IPS DF 6.9 (cell line): Measurements from ENCODE around the gene POU2F3.

Source experiments
- DNase-seq: peaks from one replicate; pipeline ENCODE4 v3.0.0-alpha.2; 2013; ENCODE audit warnings: low read depth, low spot score
- H3K27ac ChIP-seq: one replicate; pipeline ENCODE4 v1.5.1; 2013; ENCODE audit warnings: low read length, control low read depth
- H3K27me3 ChIP-seq: 2 replicates; pipeline ENCODE4 v1.6.1; 2013; ENCODE audit warnings: mild to moderate bottlenecking, low read length; ENCODE audit not compliant: control insufficient read depth, insufficient read depth
- H3K36me3 ChIP-seq: 2 replicates; pipeline ENCODE4 v1.6.1; 2013; ENCODE audit warnings: low read length; ENCODE audit not compliant: control insufficient read depth, insufficient read depth
- H3K4me1 ChIP-seq: 2 replicates; pipeline ENCODE4 v1.6.1; 2013; ENCODE audit warnings: low read length; ENCODE audit not compliant: control insufficient read depth, insufficient read depth
- H3K4me3 ChIP-seq: 2 replicates; pipeline ENCODE4 v1.5.1; 2013; ENCODE audit warnings: mild to moderate bottlenecking, low read length
- H3K9me3 ChIP-seq: 2 replicates; pipeline ENCODE4 v1.6.1; 2013; ENCODE audit warnings: low read length, inconsistent platforms; ENCODE audit not compliant: control insufficient read depth, insufficient read depth
- WGBS: extraction: QIAGEN DNeasy Blood & Tissue Kit; methylation state at CpG from one replicate; pipeline ENCODE4 v1.1.7; 2013; ENCODE audit warnings: mixed read lengths, missing lambda C conversion rate; ENCODE audit not compliant: insufficient read length, insufficient coverage; 5-methylcytosine and 5-hydroxymethylcytosine counted together

POU2F3 gene

GRCh38 chr11:120284272-120284671 lies 44.3 kb downstream of the POU2F3 start:
- peaks cover 5% of the 10 kb centered on the region; the same call in 1 of the 2 replicates for H3K4me1 ChIP-seq
- no peak for DNase-seq
- H3K27ac ChIP-seq, result no peak overlapping the region
- H3K36me3 ChIP-seq, result no peaks in the 10 kb centered on the region
- H3K9me3 ChIP-seq, result no peaks in the 10 kb centered on the region
- WGBS, result no CpG with 5 or more reads among the region's 6 CpGs
- no peak overlapping the region for H3K4me3 ChIP-seq
- no peaks in the 10 kb centered on the region for H3K27me3 ChIP-seq

DNA sequence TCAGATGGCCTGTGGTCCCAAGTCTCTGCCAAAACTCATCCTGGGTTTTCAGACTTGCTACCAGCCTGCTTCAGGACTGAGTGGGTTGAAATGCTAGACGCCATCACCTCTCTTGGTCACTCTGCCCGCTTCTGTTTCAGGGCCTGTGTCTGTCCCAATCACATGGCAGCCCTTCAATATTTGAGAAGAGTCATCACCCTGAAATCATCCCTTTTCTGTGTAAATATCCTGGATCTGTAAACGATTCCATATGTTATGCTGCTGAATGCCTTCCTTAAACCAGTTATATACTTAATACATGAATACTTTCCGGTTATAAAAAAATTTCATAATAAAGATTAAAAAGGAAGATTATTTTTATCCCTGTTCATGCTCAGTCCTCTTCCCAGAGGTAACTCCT lies 45.3 kb downstream of the POU2F3 start:
- WGBS, result no CpG with 5 or more reads among the region's 4 CpGs
- Histone ChIP-seq H3K27ac (no peak overlapping the region), H3K27me3 (no peaks in the 10 kb centered on the region), H3K9me3 (no peaks in the 10 kb centered on the region), H3K4me1 (peaks cover 5% of the 10 kb centered on the region; the same call in 1 of the 2 replicates), H3K4me3 (no peak overlapping the region), H3K36me3 (no peaks in the 10 kb centered on the region)
- DNase-seq, result no peak

GRCh38 chr11:120288021-120288420 lies 48.1 kb downstream of the POU2F3 start:
- Histone ChIP-seq H3K36me3 (no peaks in the 10 kb centered on the region), H3K9me3 (no peaks in the 10 kb centered on the region), H3K4me3 (no peak overlapping the region), H3K27me3 (no peaks in the 10 kb centered on the region), H3K4me1 (no peaks in the 10 kb centered on the region), H3K27ac (no peak overlapping the region)
- WGBS, result no CpG with 5 or more reads among the region's 2 CpGs
- DNase-seq, result no peak

DNA sequence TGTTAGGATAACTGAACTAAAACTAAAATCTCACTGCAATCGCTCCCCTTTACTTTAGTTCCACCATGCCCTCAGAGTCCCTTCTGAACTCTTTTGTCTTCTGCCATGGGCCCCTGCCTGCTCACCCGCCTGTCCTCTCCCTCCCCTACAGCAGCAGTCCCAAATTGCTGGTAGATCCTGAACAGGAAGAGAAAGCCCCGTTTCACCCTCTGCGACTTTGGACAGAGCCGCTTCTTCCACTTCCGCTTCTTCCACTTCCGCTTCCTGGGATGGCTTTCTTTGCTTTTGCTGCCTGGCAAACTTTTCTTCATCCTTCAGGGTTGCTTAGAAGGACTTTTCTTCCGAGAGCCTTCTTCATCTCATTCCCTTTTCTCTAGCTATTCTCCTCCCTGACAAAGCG lies 49.5 kb downstream of the POU2F3 start:
- no CpG with 5 or more reads among the region's 9 CpGs for WGBS
- no peak overlapping the region for H3K4me3 ChIP-seq
- no peaks in the 10 kb centered on the region for H3K36me3 ChIP-seq
- no peaks in the 10 kb centered on the region for H3K27me3 ChIP-seq
- H3K27ac ChIP-seq, result no peak overlapping the region
- no peak for DNase-seq
- no peaks in the 10 kb centered on the region for H3K9me3 ChIP-seq
- H3K4me1 ChIP-seq, result no peaks in the 10 kb centered on the region

DNA sequence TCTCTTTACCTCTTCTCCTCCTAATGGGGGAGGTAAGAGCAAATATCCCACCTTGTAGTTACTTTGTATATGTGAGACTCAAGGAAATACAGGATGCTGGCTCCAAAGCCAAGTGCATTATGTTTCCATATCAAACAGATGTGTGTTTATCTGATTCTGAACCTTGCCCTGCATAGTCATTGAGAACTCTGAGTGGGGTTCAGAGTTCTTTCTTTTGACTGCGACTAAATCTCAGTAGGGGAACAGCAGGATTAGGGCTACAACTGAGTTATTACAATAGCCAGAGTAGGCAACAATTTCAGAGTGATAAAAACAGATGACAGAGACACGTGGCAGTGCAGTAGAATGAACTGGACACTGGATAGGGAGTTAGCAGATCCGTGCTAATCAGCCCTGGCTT lies 51.0 kb downstream of the POU2F3 start:
- no peak overlapping the region for H3K27ac ChIP-seq
- H3K9me3 ChIP-seq, result no peaks in the 10 kb centered on the region
- no peak overlapping the region for H3K4me3 ChIP-seq
- WGBS, result no CpG with 5 or more reads among the region's 3 CpGs
- no peak for DNase-seq
- H3K4me1 ChIP-seq, result no peaks in the 10 kb centered on the region
- no peaks in the 10 kb centered on the region for H3K36me3 ChIP-seq
- H3K27me3 ChIP-seq, result no peaks in the 10 kb centered on the region

- no peaks in the 10 kb centered on the region for H3K36me3 ChIP-seq
- no peak for DNase-seq
- no peaks in the 10 kb centered on the region for H3K4me1 ChIP-seq
- WGBS, result no CpG with 5 or more reads among the region's 5 CpGs
- no peaks in the 10 kb centered on the region for H3K9me3 ChIP-seq
- no peak overlapping the region for H3K27ac ChIP-seq
- no peak overlapping the region for H3K4me3 ChIP-seq
- H3K27me3 ChIP-seq, result no peaks in the 10 kb centered on the region
These were observed 53.3 kb downstream of the POU2F3 start for GRCh38 chr11:120293038-120293800.

GRCh38 chr11:120294096-120294495 lies 54.2 kb downstream of the POU2F3 start:
- Histone ChIP-seq H3K9me3 (no peaks in the 10 kb centered on the region), H3K4me1 (no peaks in the 10 kb centered on the region), H3K27ac (no peak overlapping the region), H3K4me3 (no peak overlapping the region), H3K36me3 (no peaks in the 10 kb centered on the region), H3K27me3 (no peaks in the 10 kb centered on the region)
- no peak for DNase-seq
- WGBS, result no CpG with 5 or more reads among the region's 5 CpGs

DNA sequence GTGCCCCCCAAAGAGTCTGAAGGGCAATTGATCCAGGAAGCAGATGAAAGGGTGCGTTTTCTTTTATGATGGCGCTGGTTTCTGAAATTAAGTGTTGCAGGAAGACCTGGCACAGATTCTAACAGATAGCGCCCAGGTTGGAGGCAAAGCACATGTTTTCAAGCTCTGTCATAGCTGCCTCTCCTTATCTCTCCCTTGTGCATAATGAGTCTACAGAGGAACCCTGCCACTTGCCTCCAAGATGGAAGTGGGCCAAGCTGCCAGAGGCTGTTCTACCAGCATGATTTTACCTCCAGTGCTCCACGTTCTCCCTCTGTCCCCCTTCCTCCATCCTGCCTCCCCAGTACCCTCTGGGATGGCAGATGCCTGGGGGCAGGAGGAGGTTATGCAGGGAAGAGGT lies 55.2 kb downstream of the POU2F3 start:
- DNase-seq, result no peak
- WGBS, result no CpG with 5 or more reads among the region's 4 CpGs
- Histone ChIP-seq H3K4me3 (no peak overlapping the region), H3K9me3 (no peaks in the 10 kb centered on the region), H3K4me1 (0 out of 2 replicates have a peak, but pooled peaks cover 1% of the 10 kb centered on the region), H3K27me3 (no peaks in the 10 kb centered on the region), H3K27ac (no peak overlapping the region), H3K36me3 (no peaks in the 10 kb centered on the region)

GRCh38 chr11:120296554-120296953 lies 56.6 kb downstream of the POU2F3 start:
- Histone ChIP-seq H3K4me3 (no peak overlapping the region), H3K4me1 (0 out of 2 replicates have a peak, but pooled peaks cover 1% of the 10 kb centered on the region), H3K9me3 (no peaks in the 10 kb centered on the region), H3K27ac (no peak overlapping the region), H3K36me3 (no peaks in the 10 kb centered on the region), H3K27me3 (no peaks in the 10 kb centered on the region)
- WGBS, result no CpG with 5 or more reads among the region's 5 CpGs
- no peak for DNase-seq

- Histone ChIP-seq H3K4me3 (no peak overlapping the region), H3K27ac (no peak overlapping the region), H3K27me3 (no peaks in the 10 kb centered on the region), H3K36me3 (no peaks in the 10 kb centered on the region), H3K4me1 (0 out of 2 replicates have a peak, but pooled peaks cover 1% of the 10 kb centered on the region), H3K9me3 (no peaks in the 10 kb centered on the region)
- WGBS, result no CpG with 5 or more reads among the region's 5 CpGs
- DNase-seq, result no peak
These were observed 58.5 kb downstream of the POU2F3 start for GRCh38 chr11:120298461-120298860.
